Middle frontal gyrus (tissue), 1 donor: ENCODE data around the gene HS1BP3.

Source experiments
- DNase-seq: peaks from one replicate; pipeline ENCODE4 v3.0.0-alpha.2; 2015; ENCODE audit warnings: low spot score; ENCODE audit errors: extremely low spot score

Gene HS1BP3

GRCh38 chr2:20602803-20603202 lies 48.1 kb downstream of the HS1BP3 start:
- no peak for DNase-seq

GRCh38 chr2:20600756-20601325 lies 50.1 kb downstream of the HS1BP3 start:
- DNase-seq: no peak

GRCh38 chr2:20599861-20600461 lies 50.9 kb downstream of the HS1BP3 start:
- DNase-seq: peak; percentile 58

GRCh38 chr2:20599001-20599600 lies 51.8 kb downstream of the HS1BP3 start:
- peak; percentile 40 for DNase-seq

DNA sequence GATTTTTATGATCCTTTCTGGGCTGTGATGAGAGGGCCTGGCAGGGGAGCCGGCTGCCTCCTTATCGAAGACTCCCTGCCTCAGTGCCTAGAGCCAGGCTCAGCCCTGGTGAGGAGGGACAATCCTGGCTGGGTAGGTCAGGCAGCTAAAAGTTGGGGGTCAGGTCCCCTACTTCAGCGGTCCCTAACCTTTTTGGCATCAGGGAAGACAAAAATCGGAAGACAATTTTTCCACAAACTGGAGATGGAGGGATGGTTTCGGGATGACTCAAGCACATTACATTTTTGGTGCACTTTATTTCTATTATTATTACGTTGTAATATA lies 53.1 kb downstream of the HS1BP3 start:
- no peak for DNase-seq

- DNase-seq: no peak
These were observed 53.7 kb downstream of the HS1BP3 start for GRCh38 chr2:20596973-20597859.

DNA sequence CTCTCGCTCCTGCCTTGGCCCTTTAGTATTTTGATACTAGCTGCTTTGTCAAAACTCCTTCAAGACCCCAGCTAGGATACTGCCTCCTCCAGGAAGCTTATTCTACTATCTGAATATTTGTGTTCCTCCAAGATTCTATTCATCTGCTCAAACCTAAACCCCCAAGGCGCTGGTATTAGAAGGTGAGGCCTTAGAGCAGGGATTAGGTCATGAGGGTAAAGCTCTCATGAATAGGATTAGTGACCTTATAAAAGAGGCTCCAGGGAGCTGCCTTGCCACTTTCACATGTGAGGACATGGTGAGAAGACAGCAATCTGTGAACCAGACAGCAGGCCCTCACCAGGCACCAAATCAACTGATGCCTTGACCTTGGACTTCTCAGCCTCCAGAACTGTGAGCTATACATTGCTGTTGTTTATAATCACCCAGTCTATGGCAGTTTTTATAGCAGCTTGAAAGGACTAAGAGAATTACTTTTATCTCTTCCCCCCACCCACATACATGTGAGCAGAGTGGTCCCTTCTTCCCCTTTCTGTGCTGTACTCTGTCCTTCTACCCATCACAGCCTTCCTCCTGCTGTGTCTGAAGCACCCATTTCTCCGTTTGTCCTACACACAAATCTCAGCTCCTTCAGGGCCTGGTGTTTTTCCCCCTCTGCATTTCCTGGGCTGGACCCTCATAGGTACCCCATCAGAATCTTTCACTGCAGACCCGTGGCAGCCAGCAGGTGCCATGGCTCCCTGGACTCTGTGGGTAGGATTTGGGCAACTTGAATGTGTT lies 54.5 kb downstream of the HS1BP3 start:
- no peak for DNase-seq

- DNase-seq: no peak
These were observed 55.3 kb downstream of the HS1BP3 start for GRCh38 chr2:20595439-20596192.

DNA sequence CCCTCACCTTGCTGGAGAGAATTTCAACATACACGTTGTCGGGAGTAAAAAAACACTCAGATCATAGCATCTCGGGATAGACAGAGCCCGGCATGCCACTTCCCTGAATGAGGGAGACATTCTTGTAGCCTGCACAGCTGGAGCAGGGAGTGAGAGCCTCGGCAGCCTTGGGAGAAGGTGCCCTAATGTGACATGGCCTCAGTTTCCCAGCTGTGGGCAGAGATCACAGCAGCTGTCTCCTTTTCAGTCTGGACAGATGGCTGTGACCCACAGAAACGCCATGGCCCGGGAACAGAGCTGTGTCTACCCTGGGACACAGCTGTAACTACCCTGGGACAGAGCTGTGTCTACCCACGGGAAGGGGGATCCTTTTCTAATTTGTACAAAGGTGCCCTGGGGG lies 55.9 kb downstream of the HS1BP3 start:
- no peak for DNase-seq

- DNase-seq: no peak
These were observed 56.7 kb downstream of the HS1BP3 start for GRCh38 chr2:20594048-20594750.

- DNase-seq: no peak
These were observed 57.5 kb downstream of the HS1BP3 start for GRCh38 chr2:20593072-20594034.

DNA sequence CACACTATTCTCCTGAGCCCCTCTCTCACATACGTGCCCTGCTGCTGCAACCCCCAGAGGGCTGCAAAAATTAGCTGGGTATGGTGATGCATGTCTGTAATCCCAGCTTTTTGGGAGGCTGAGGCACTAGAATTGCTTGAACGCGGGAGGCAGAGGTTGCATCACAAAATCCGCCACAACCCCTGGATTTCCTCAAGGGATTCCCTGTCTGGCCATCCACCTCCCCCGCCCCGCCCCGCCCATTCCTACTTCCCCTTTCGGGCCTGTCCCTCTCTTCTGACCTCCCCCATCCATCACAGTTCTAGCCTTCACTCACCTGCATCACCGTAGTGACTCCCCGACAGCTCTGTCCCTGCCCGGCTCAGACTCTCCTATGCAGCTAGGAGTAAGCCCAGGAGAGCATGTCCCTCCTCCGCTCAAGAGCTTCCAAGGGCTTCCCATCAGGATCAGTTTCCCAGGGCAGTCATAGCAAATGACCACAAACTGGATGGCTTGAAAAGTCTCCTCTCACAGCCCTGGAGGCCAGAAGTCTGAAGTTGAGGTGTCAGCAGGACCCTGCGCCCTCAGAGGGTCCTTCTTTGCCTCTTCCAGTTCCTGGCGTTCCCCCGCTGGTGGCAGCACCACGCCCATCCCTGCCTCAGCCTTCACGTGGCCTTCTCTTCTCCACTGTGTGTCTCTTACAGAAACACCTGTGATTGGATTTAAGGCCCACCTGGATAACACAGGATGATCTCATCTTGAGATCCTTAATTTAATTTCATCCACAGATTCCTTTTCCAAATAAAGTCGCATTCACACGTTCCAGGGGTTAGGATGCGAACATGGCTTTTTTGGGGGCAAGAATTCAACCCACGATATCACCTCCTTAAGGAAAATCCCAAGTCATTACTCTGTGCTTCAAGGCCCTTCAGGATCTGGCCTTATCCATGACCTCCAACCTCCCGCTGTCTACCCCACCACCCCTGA lies 58.5 kb downstream of the HS1BP3 start:
- no peak for DNase-seq

GRCh38 chr2:20590704-20591515 lies 60.0 kb downstream of the HS1BP3 start:
- no peak for DNase-seq

DNA sequence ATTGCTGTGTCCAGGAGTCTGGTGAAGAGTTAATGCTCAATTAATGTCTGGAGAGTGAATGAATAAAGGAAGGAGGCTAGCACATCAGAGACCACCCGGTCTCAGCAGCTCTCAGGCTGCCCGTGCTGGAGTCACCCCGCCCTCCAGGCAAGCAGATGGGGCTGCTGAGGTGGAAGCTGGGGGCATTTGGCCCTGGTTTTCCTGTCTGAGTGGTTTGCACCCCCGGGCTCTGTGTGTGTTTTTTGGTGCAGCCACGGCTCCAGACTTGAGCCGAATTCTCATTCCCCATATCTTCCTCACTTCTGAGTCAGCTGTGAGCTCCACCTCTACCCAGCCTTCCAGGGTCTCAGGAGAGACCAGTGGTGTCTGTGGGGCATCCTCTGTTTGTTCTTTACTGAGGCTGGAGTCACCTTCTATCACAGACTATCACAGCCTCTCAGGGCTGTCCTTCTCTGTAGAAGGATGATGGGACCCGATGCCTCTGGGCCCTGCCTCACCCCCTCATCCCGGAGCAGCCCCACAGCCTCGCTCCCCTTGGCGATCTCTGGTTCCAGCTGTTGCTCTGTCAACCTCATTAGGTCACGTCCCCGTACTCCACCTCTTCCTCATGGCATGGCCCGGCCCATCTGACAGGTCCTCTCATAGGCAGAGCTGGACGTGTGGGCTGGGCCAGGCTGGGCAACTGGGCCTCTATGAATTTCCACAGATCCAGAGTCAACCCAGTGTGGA lies 60.8 kb downstream of the HS1BP3 start:
- no peak for DNase-seq

DNA sequence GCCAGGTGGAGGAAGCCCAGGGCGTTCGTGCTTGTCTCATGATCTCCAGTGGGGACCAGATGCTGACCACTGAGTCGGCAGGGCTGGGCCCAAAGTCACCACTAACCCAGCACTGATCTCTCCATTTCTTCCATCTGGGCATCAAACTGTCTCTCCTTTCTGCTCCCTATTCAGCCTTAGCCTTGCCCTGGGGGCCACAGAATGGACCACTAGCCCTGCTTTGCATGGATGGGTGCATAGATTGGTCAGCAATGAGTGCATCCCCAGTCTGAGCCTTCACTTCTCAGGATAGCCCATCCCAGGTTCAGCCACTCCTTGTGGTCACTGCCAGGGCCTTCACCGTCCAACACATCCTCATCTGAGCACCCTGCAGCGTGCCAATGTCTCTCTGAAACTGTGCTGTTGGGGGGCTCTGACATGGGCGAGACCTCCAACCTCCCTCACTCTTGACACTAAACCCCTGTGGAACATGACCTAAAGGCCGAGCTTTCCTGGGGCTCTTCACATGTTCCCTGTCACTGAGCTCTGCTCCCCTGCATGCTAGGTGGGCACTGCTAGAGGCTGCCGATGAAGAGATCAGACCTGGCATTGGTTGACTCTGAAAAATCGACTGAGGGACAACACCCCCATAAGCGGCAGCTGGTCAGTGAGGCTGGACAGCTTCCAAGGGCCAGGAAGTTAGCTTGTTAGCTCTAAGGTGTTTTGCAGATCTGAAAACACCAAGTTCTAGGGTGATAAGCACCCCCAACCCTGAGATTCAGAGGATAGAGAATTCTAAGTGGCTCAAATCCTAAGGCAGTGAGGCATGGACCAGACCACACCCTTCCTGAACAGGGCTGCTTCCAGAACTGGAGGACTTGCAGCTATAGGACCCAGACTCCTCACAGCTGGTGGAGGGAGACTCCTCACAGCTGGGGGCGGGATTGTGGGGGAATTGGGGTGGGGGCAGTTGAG lies 61.7 kb downstream of the HS1BP3 start:
- DNase-seq: no peak
